Naive thymus-derived CD8-positive, alpha-beta T cell (primary cell): ENCODE measurements around the gene CPED1. TPM values are rescaled to one million over a fixed set of nuclear protein-coding genes. Genes with fewer than 3 reads are reported as not detected.

Experiments used
- ATAC-seq, 2 donors: fragments of 150-1000 bp; cut with Tn5 transposase in 1 of 2; sonication (Bioruptor Pico), chemical (Tn5 transposase) in 1 of 2; 1 replicate in 1 of 2; 2 replicates in 1 of 2; pipeline ENCODE4 v1.10.0; 2021; ENCODE audit warnings: mild to moderate bottlenecking in 2 of 2, moderate library complexity in 2 of 2
- POLR2A ChIA-PET: fragments of 350-600 bp; sonication (Branson Sonifier 250); formaldehyde crosslinking; loops from one replicate; lab custom pipeline; 2021; ENCODE audit warnings: antibody characterized with exemption; lab: Charles Lee
- DNase-seq, 10 donors: peaks; one replicate each; pipeline versions ENCODE4 v3.0.0 to v3.0.0-alpha.2; 2020 to 2022
- H3K27ac Mint-ChIP-seq, 10 donors: one replicate each; pipeline ENCODE4 v1.8.0; 2020 to 2022; ENCODE audit warnings: mild to moderate bottlenecking in 10 of 10, mixed read lengths in 10 of 10, moderate library complexity in 4 of 10, inconsistent platforms in 1 of 10
- H3K27me3 Mint-ChIP-seq, 5 donors: one replicate each; pipeline ENCODE4 v1.8.0; 2021 to 2022; ENCODE audit warnings: mixed read lengths in 5 of 5
- H3K36me3 Mint-ChIP-seq, 3 donors: one replicate each; pipeline ENCODE4 v1.8.0; 2020 to 2022; ENCODE audit warnings: mixed read lengths in 3 of 3, mild to moderate bottlenecking in 2 of 3, inconsistent platforms in 1 of 3
- H3K4me1 Mint-ChIP-seq, 4 donors: one replicate each; pipeline ENCODE4 v1.8.0; 2021 to 2022; ENCODE audit warnings: mixed read lengths in 4 of 4
- H3K4me3 Mint-ChIP-seq, 10 donors: one replicate each; pipeline ENCODE4 v1.8.0; 2020 to 2022; ENCODE audit warnings: mild to moderate bottlenecking in 10 of 10, mixed read lengths in 10 of 10, moderate library complexity in 6 of 10, inconsistent platforms in 1 of 10
- H3K9me3 Mint-ChIP-seq, 9 donors: one replicate each; pipeline ENCODE4 v1.8.0; 2020 to 2022; ENCODE audit warnings: mixed read lengths in 9 of 9, mild to moderate bottlenecking in 3 of 9, inconsistent platforms in 1 of 9, moderate library complexity in 1 of 9
- polyA plus RNA-seq, 3 donors: library from polyadenylated mRNA; unstranded; fragments of 300-500 nt; fragmentation: Illumina TruSeq; gene quantifications; one replicate each; pipeline ENCODE4 v1.2.3, GENCODE V29; 2021
- total RNA-seq, 8 experiments: library from RNA in 2 of 8; stranded (reverse) in 2 of 8; gene quantifications; one replicate each; pipeline ENCODE4 v1.2.3 and lab custom pipeline; 2021 to 2026

The CPED1 gene
- total and polyA plus RNA-seq, 5 experiments from 2014 or later = not detected

DNA sequence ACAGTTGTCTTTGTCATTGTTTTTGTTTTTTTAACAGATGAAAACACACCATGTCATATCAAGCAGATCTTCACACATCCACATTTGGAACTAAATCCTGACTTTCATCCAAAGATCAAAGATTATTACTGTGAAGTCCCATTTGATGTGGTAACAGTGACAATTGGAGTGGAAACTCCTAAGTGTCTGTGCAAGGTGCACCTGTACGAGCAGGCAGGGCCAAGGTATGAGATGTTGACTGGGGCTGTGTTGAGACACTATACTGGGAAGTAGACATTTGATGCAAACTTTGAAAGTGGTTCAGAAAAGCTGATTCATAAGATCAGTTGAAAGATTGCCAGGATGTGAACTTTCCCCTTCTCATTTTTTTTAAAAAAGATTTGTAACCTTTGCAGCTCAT is 152.3 kb downstream of the CPED1 start:
- Mint-ChIP-seq H3K4me1 (peaks cover 0 to 10% (median 2%) of the 10 kb centered on the region in 4 donors), H3K27me3 (peaks cover 0 to 6% (median 0%) of the 10 kb centered on the region in 5 donors), H3K36me3 (no peaks in the 10 kb centered on the region), H3K4me3 (no peak overlapping the region), H3K9me3 (no peaks in the 10 kb centered on the region), H3K27ac (no peak overlapping the region)
- POLR2A ChIA-PET = no interaction called here
- ATAC-seq (no peak), DNase-seq (no peak)

DNA sequence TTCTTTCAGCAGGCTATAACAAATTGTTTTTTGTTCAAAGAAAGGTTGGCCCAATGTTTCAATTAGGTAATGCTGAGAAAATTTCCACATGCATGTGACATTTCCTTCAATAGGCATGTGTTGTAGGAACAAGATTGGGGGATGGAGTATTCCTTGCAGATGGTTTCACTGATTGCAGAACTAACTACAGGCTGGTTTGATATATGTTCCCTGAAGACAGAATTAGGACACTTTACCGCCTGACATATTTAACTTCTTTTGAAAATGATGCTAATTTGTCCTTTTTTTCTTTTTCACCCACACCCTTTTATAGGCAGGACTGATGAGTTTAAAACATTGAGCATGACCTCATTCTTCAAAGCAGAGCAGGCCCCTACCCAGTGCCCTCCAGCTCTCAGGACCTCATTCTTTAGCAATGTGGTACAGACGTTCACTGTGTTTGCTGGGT is 163.3 kb downstream of the CPED1 start:
- DNase-seq = no peak
- POLR2A ChIA-PET = no interaction called here
- H3K4me1 Mint-ChIP-seq = no peaks in the 10 kb centered on the region
- peaks cover 3 to 9% (median 8%) of the 10 kb centered on the region in 5 donors for H3K27me3 Mint-ChIP-seq
- H3K4me3 Mint-ChIP-seq = no peak overlapping the region
- ATAC-seq = no peak
- H3K9me3 Mint-ChIP-seq = peaks cover 0 to 4% (median 0%) of the 10 kb centered on the region in 9 donors
- no peak overlapping the region for H3K27ac Mint-ChIP-seq
- H3K36me3 Mint-ChIP-seq = no peaks in the 10 kb centered on the region

GRCh38 chr7:121153411-121153810 is 164.9 kb downstream of the CPED1 start:
- H3K36me3 Mint-ChIP-seq = no peaks in the 10 kb centered on the region
- no peak overlapping the region for H3K4me3 Mint-ChIP-seq
- peaks cover 0 to 4% (median 0%) of the 10 kb centered on the region in 9 donors for H3K9me3 Mint-ChIP-seq
- no peaks in the 10 kb centered on the region for H3K4me1 Mint-ChIP-seq
- no peak overlapping the region for H3K27ac Mint-ChIP-seq
- ATAC-seq = no peak
- POLR2A ChIA-PET = no interaction called here
- H3K27me3 Mint-ChIP-seq = peaks cover 2 to 16% (median 7%) of the 10 kb centered on the region in 5 donors
- no peak for DNase-seq

GRCh38 chr7:121153995-121154394 is 165.5 kb downstream of the CPED1 start:
- no peak overlapping the region for H3K27ac Mint-ChIP-seq
- H3K4me3 Mint-ChIP-seq = no peak overlapping the region
- H3K4me1 Mint-ChIP-seq = no peaks in the 10 kb centered on the region
- DNase-seq (no peak), ATAC-seq (no peak)
- POLR2A ChIA-PET = no interaction called here
- no peaks in the 10 kb centered on the region for H3K36me3 Mint-ChIP-seq
- peaks cover 0 to 4% (median 0%) of the 10 kb centered on the region in 9 donors for H3K9me3 Mint-ChIP-seq
- peaks cover 2 to 16% (median 6%) of the 10 kb centered on the region in 5 donors for H3K27me3 Mint-ChIP-seq

- H3K4me3 Mint-ChIP-seq = no peak overlapping the region
- DNase-seq (no peak), ATAC-seq (no peak)
- H3K36me3 Mint-ChIP-seq = no peaks in the 10 kb centered on the region
- H3K27me3 Mint-ChIP-seq = peaks cover 2 to 16% (median 9%) of the 10 kb centered on the region in 5 donors
- peaks cover 0 to 4% (median 0%) of the 10 kb centered on the region in 9 donors for H3K9me3 Mint-ChIP-seq
- POLR2A ChIA-PET = no interaction called here
- no peaks in the 10 kb centered on the region for H3K4me1 Mint-ChIP-seq
- H3K27ac Mint-ChIP-seq = no peak overlapping the region
Observed at GRCh38 chr7:121156825-121157224, 168.3 kb downstream of the CPED1 start.

DNA sequence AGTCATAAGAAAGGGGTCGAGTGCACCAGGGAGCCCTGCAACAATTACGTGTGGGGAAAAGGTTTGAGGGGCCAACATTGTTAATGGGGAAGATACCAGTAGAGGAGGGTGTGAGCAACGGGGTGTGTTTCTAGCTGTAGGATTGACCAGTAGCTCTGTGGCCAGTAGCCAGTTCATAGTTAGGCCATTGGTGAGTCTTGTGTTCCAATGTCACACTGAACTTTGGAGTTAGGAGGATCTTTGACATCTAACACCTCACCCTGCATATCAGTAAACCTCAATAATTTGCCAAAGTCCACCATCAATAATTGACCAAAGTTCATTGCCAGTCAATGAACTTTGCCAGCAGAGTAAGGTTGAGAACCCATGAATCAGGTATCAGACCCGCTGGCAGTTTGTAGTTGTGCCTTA is 168.8 kb downstream of the CPED1 start:
- no peaks in the 10 kb centered on the region for H3K4me1 Mint-ChIP-seq
- ATAC-seq (no peak), DNase-seq (no peak)
- H3K27me3 Mint-ChIP-seq = peaks cover 2 to 16% (median 9%) of the 10 kb centered on the region in 5 donors
- H3K36me3 Mint-ChIP-seq = no peaks in the 10 kb centered on the region
- H3K9me3 Mint-ChIP-seq = peaks cover 0 to 4% (median 0%) of the 10 kb centered on the region in 9 donors
- H3K27ac Mint-ChIP-seq = no peak overlapping the region
- H3K4me3 Mint-ChIP-seq = no peak overlapping the region
- POLR2A ChIA-PET = no interaction called here

- ATAC-seq = no peak
- no peak for DNase-seq
- H3K4me3 Mint-ChIP-seq = no peak overlapping the region
- POLR2A ChIA-PET = no interaction called here
- peaks cover 2 to 16% (median 9%) of the 10 kb centered on the region in 5 donors for H3K27me3 Mint-ChIP-seq
- no peak overlapping the region for H3K27ac Mint-ChIP-seq
- H3K4me1 Mint-ChIP-seq = peaks cover 0 to 1% (median 0%) of the 10 kb centered on the region in 4 donors
- peaks cover 0 to 4% (median 0%) of the 10 kb centered on the region in 9 donors for H3K9me3 Mint-ChIP-seq
- no peaks in the 10 kb centered on the region for H3K36me3 Mint-ChIP-seq
Observed at GRCh38 chr7:121157885-121158590, 169.5 kb downstream of the CPED1 start.

- ATAC-seq (no peak), DNase-seq (no peak)
- H3K27ac Mint-ChIP-seq = no peak overlapping the region
- peaks cover 0 to 16% (median 7%) of the 10 kb centered on the region in 5 donors for H3K27me3 Mint-ChIP-seq
- H3K4me3 Mint-ChIP-seq = no peak overlapping the region
- H3K36me3 Mint-ChIP-seq = no peaks in the 10 kb centered on the region
- POLR2A ChIA-PET = no interaction called here
- H3K9me3 Mint-ChIP-seq = peaks cover 0 to 4% (median 0%) of the 10 kb centered on the region in 9 donors
- peaks cover 0 to 5% (median 0%) of the 10 kb centered on the region in 4 donors for H3K4me1 Mint-ChIP-seq
Observed at GRCh38 chr7:121158665-121159064, 170.2 kb downstream of the CPED1 start.

DNA sequence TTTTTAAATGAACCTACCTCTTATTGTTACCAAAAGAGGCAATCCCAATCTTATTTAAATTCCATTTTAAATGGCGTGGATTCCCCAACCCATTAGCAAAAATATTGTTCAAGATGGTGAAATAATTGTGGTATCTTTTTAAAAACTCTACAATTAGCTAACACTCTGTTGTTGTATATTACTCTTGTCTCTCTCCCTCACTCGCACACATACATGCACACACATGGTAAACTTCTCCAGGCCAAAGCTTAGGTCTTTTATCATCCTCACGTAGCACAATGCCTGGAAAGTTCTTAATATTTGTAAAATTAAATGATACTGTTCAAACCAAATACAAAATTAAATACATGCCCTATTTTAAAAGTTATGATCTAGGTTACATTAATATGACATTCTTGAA is 171.0 kb downstream of the CPED1 start:
- ATAC-seq (no peak), DNase-seq (no peak)
- Mint-ChIP-seq H3K9me3 (peaks cover 0 to 4% (median 0%) of the 10 kb centered on the region in 9 donors), H3K36me3 (no peaks in the 10 kb centered on the region), H3K27me3 (peaks cover 0 to 16% (median 3%) of the 10 kb centered on the region in 5 donors), H3K4me3 (no peak overlapping the region), H3K27ac (no peak overlapping the region), H3K4me1 (peaks cover 0 to 10% (median 0%) of the 10 kb centered on the region in 4 donors)
- POLR2A ChIA-PET = no interaction called here

DNA sequence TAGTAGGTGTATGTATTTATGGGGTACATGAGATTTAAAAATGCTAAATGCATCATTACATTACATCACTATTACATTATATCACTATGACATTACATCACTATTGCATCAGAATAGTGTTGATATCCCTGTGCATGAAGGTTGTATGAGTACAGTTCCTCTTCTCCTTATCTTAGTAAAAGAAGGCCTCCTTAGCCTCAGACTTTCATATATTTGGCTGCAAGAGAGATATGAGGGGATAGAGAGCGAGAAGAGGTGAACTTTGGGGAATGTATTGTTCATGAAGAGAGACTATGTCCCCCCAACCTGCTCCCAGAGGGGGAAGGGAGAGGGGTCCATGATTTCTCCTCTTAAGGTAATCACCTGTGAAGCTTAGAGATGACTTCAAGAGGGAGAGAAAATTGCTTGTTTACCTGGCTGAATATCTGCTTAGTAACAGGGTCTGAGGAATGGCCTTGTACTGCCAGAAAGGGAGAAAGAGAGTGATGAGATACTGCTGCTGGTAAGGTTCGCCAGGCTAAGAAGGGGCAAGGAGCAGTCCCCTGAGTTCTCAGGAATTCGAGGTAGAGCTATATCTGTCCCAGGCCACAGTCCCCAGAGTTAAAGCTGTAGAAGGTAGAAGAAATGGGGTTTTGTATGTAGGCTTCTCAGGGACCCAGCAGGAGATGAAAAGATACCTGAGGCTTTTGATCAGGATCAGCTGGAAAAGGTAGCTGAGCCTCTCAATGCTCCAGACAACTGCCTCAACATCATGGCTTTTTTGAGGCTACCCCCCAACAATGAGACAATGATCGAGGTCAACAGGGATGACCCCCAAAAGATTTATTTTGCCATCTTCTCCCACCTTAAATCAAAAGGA is 171.9 kb downstream of the CPED1 start:
- H3K36me3 Mint-ChIP-seq = no peaks in the 10 kb centered on the region
- no peak for ATAC-seq
- POLR2A ChIA-PET = no interaction called here

GRCh38 chr7:121163699-121164098 is 175.2 kb downstream of the CPED1 start:
- no peaks in the 10 kb centered on the region for H3K36me3 Mint-ChIP-seq
- H3K27me3 Mint-ChIP-seq = peaks cover 0 to 9% (median 0%) of the 10 kb centered on the region in 5 donors
- no peak for DNase-seq
- H3K27ac Mint-ChIP-seq = no peak overlapping the region
- H3K9me3 Mint-ChIP-seq = no peaks in the 10 kb centered on the region
- POLR2A ChIA-PET = no interaction called here
- H3K4me1 Mint-ChIP-seq = peaks cover 0 to 12% (median 0%) of the 10 kb centered on the region in 4 donors
- H3K4me3 Mint-ChIP-seq = no peak overlapping the region
- ATAC-seq = no peak

More for the DNA sequence above, 171.9 kb downstream of the CPED1 start:
- Mint-ChIP-seq H3K4me1 (peaks cover 0 to 10% (median 0%) of the 10 kb centered on the region in 4 donors), H3K27me3 (peaks cover 0 to 16% (median 3%) of the 10 kb centered on the region in 5 donors), H3K4me3 (no peak overlapping the region), H3K9me3 (peaks cover 0 to 4% (median 0%) of the 10 kb centered on the region in 9 donors), H3K27ac (no peak overlapping the region)
- DNase-seq = no peak

DNA sequence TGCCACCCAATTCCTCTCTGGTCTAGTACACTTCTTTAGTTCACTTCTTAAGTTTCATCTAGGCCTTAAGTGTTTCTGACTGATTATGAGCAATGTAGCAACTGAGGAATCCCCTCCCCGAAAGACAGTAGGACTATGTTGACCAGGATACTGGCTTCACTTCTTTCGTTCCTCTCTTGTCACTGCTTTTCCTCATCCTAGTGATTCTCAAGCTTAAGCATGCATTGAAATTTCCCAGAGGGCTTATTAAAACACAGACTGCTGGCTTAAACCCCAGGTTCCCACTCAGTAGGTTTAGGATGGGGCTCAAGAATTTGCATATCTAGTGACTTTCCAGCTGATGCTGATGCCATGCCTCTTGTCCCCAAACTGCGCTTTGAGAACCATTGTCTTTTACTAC is 175.7 kb downstream of the CPED1 start:
- Mint-ChIP-seq H3K27ac (no peak overlapping the region), H3K27me3 (peaks cover 0 to 9% (median 0%) of the 10 kb centered on the region in 5 donors), H3K9me3 (no peaks in the 10 kb centered on the region), H3K4me1 (peaks cover 0 to 12% (median 0%) of the 10 kb centered on the region in 4 donors), H3K4me3 (no peak overlapping the region), H3K36me3 (no peaks in the 10 kb centered on the region)
- POLR2A ChIA-PET = no interaction called here
- DNase-seq (no peak), ATAC-seq (no peak)

GRCh38 chr7:121166916-121167315 is 178.4 kb downstream of the CPED1 start:
- Mint-ChIP-seq H3K36me3 (no peaks in the 10 kb centered on the region), H3K27ac (peak overlapping the region in 1 of 10 donors; percentile 7), H3K27me3 (peaks cover 0 to 4% (median 0%) of the 10 kb centered on the region in 5 donors), H3K9me3 (no peaks in the 10 kb centered on the region), H3K4me1 (peaks cover 0 to 12% (median 0%) of the 10 kb centered on the region in 4 donors), H3K4me3 (no peak overlapping the region)
- no peak for DNase-seq
- no peak for ATAC-seq
- POLR2A ChIA-PET = no interaction called here
